ENCODE results near the gene LMNA.
"Not testable (repeated sequence)": the region's sequence is repeated elsewhere in the genome, so short reads cannot be mapped to it uniquely, and the experiment has no call there.

Gene LMNA

GRCh38 chr1:156167536-156167935 lies 53.0 kb downstream of the LMNA start:
- CTCF ChIA-PET: interaction anchor here (1.7 kb wide), 1 partner anchor 8 kb away, joined by 4 read pairs; no protein-coding TSS in a partner anchor
- peak; percentile 2 for DNase-seq (ENCODE audit: extremely low spot score)
- POLR2A ChIA-PET: no interaction called here
- TF ChIP-seq, protein P1, sequence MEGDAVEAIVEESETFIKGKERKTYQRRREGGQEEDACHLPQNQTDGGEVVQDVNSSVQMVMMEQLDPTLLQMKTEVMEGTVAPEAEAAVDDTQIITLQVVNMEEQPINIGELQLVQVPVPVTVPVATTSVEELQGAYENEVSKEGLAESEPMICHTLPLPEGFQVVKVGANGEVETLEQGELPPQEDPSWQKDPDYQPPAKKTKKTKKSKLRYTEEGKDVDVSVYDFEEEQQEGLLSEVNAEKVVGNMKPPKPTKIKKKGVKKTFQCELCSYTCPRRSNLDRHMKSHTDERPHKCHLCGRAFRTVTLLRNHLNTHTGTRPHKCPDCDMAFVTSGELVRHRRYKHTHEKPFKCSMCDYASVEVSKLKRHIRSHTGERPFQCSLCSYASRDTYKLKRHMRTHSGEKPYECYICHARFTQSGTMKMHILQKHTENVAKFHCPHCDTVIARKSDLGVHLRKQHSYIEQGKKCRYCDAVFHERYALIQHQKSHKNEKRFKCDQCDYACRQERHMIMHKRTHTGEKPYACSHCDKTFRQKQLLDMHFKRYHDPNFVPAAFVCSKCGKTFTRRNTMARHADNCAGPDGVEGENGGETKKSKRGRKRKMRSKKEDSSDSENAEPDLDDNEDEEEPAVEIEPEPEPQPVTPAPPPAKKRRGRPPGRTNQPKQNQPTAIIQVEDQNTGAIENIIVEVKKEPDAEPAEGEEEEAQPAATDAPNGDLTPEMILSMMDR (IDR thresholded peaks at IDR 0.05; ENCODE audit: control extremely low read depth, extremely low read depth, low read depth, missing control alignments): no peak

DNA sequence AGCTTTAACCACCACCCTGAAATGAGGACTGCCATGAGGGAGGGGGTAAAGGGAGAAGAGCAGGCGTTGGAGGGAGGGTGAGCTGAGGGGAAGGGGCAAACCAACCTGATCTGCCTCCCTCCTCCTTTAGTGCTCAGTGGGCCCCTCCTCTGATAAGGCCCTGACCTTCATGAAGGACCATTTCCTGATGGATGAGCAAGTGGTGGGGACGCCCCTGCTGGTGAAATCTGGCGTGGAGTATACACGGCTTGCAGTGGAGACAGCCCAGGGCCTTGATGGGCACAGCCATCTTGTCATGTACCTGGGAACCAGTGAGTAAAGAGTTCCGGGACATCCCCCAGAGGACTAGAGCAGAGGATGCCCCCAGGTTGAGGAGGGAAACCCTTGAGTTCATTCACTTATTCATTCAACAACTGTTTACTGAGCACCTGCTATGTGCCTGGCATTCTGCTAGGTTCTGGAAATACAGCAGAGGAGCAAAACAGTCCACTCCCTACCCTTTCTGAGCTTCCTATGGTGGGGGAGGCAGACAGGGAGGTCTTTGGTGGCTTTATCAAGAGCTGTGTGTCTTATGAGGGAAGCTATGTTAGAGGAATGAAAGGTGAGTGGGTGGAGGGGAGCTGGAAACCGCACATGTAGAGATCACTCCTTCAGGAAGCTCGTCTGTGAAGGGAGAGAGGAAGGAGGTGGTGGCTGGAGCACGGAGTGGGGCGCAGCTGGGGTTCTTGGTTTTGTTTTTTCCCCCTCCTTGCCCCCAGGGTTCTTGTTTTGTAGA lies 58.4 kb downstream of the LMNA start:
- ChIA-PET POLR2A (no interaction called here), CTCF (interaction anchor here (0.7 to 2.2 kb wide), 11 partner anchors 9 to 146 kb away, joined by 3 to 7 read pairs (median 4); partner anchors contain the start of gene SLC25A44)
- TF ChIP-seq, protein P1 (IDR thresholded peaks at IDR 0.05; ENCODE audit: control extremely low read depth, extremely low read depth, low read depth, missing control alignments): no peak
- DNase-seq (ENCODE audit: extremely low spot score): peak; percentile 12

DNA sequence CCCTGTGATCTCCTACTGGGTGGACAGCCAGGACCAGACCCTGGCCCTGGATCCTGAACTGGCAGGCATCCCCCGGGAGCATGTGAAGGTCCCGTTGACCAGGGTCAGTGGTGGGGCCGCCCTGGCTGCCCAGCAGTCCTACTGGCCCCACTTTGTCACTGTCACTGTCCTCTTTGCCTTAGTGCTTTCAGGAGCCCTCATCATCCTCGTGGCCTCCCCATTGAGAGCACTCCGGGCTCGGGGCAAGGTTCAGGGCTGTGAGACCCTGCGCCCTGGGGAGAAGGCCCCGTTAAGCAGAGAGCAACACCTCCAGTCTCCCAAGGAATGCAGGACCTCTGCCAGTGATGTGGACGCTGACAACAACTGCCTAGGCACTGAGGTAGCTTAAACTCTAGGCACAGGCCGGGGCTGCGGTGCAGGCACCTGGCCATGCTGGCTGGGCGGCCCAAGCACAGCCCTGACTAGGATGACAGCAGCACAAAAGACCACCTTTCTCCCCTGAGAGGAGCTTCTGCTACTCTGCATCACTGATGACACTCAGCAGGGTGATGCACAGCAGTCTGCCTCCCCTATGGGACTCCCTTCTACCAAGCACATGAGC lies 62.2 kb downstream of the LMNA start:
- ChIA-PET CTCF (interaction anchor here (1.3 to 1.9 kb wide), 3 partner anchors 14 to 48 kb away, joined by 3 to 9 read pairs (median 3); no protein-coding TSS in a partner anchor), POLR2A (no interaction called here)
- peak; percentile 12 for DNase-seq (ENCODE audit: extremely low spot score)
- TF ChIP-seq, protein P1 (IDR thresholded peaks at IDR 0.05; ENCODE audit: control extremely low read depth, extremely low read depth, low read depth, missing control alignments): no peak

DNA sequence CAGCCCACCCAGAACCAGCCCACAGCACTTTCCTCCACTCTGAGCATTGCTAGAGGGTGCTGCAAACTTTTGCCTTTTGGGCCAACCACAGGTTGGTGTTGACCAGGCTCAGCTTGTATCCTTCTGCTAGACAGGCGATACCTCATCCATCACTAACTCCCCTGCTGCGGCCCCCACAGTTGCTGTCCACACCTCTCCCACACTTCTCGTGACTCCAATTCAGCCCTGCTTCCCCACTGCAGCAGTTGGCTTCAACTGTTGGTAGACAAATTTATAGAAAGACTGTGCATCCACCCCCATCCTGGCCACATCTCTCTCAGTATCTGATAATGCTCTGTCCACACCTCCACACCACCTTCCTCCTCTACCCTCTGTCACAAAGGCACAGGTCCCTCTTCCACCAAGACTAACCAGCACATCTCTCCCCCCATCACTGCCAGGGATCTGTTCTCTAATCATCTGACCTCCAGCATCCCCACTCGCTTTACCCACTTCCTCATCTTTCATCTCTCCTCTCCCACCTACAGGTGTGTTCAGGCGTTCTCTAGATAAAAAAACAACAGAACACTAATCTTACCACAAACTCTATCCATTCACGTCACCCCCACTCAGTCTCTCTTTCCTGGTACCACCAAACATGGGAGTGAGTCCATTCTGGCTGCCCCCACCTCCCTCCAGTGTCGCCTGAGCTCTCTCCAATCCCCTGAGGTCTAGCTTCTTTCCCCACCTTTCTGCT lies 63.6 kb downstream of the LMNA start:
- TF ChIP-seq, protein P1 (IDR thresholded peaks at IDR 0.05; ENCODE audit: control extremely low read depth, extremely low read depth, low read depth, missing control alignments): no peak
- ChIA-PET POLR2A (no interaction called here), CTCF (interaction anchor here (1.4 kb wide), 1 partner anchor 47 kb away, joined by 3 read pairs; no protein-coding TSS in a partner anchor)
- peak; percentile 26 for DNase-seq (ENCODE audit: extremely low spot score)

DNA sequence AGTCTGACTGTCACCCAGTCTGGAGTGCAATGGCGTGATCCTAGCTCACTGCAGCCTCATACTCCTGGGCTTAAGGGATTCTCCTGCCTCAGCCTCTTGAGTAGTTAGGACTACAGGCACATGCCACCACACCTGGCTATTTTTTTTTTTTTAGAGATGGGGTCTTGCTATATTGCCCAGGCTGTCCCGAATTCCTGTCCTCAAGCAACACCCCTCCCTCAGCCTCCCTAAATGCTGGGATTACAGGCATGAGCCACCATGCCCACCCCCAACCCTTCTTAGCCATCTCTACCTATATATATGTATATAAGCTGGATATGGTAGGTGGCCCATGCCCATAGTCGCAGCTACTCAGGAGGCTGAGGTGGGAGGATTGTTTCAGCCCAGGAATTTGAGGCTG lies 66.0 kb downstream of the LMNA start:
- ChIA-PET POLR2A (no interaction called here), CTCF (interaction anchor here (0.6 to 1.5 kb wide), 2 partner anchors 13 to 45 kb away, joined by 3 read pairs; partner anchors contain the start of gene SLC25A44)
- TF ChIP-seq, protein P1 (IDR thresholded peaks at IDR 0.05; ENCODE audit: control extremely low read depth, extremely low read depth, low read depth, missing control alignments): no peak
- DNase-seq (ENCODE audit: extremely low spot score): no peak

GRCh38 chr1:156181391-156181924 lies 66.9 kb downstream of the LMNA start:
- CTCF ChIA-PET; DNase-seq (ENCODE audit: extremely low spot score); POLR2A ChIA-PET: not testable (repeated sequence)

DNA sequence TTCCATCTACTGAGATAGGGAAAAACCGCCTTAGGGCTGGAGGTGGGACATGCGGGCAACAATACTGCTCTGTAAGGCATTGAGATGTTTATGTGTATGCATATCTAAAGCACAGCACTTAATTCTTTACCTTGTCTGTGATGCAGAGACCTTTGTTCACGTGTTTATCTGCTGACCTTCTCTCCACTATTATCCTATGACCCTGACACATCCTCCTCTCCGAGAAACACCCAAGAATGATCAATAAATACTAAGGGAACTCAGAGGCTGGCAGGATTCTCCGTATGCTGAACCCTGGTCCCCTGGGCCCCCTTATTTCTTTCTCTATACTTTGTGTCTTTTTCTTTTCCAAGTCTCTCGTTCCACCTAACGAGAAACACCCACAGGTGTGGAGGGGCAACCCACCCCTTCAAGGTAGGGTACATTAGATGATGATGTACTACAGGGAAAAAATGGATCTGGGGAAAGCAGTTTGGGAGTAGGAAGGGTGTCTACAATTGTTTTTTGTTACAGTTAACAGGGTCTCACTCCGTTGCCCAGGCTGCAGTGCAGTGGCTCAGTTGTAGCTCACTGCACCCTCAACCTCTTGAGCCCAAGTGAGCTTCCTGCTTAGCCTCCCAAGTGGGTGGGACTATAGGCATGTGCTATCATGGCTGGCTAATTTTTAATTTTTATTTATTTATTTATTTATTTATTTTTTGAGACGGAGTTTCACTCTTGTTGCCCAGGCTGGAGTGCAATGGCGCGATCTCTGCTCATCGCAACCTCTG lies 67.7 kb downstream of the LMNA start:
- CTCF ChIA-PET; POLR2A ChIA-PET; DNase-seq (ENCODE audit: extremely low spot score): not testable (repeated sequence)

DNA sequence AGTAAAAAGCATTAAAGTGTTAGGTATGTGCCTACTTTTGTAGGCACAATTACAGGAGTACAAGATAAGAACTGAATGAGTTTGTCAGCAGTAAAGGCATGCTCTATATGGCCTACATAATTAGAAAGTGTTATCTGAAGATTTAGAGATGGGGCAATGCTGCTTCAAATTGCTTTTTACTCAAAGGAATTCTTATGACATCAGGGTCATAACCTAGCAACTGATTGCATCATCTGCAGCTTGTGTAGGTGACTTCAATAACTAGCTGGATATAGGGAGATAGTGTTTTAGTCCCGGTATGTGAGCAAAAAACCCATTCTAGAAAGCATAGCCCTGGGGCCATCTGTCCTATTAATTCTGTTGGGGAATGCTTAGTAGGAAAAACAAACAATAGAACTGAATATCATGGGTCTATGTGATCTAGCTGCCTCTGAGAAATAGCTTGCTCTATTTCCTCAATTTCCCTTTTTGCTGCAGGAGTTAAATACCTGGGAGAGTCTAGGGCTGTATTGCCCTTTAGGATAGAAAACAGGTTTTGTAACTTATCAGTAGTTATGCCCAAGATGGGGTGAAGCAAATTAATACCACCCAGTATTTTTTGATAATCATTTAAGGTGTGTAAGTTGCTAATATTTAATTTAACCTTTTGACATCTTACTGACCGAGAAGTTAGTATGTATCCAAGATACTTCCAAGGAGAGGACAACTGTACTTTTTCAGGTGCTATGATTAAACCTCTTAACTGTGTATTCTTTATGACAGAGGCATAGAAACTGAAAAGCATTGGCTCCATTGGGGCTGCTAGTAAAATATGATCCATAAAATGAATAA lies 72.1 kb downstream of the LMNA start:
- CTCF ChIA-PET; POLR2A ChIA-PET; DNase-seq (ENCODE audit: extremely low spot score): not testable (repeated sequence)
